HepG2 (cell line): ENCODE measurements around the gene NAA25. TPM values are rescaled to one million over a fixed set of nuclear protein-coding genes. Genes with fewer than 3 reads are reported as not detected.
A peak's percentile ranks its signal among the peaks of the same experiment; 100 is the strongest.

Experiments used
- DNMT3B ChIP-seq: conservative IDR thresholded peaks from 2 replicates; pipeline ENCODE4 v1.6.1; 2016; ENCODE audit warnings: missing biosample characterization, control low read depth
- FOXK1 ChIP-seq: sonication (generic); formaldehyde crosslinking; IDR thresholded peaks from 2 replicates; pipeline ENCODE4 v1.4.0; 2020; ENCODE audit warnings: low read depth, missing genetic modification reagents, borderline replicate concordance
- HNRNPLL ChIP-seq: fragments of 200-400 bp; formaldehyde crosslinking; IDR thresholded peaks from 2 replicates; pipeline ENCODE4 v1.6.1; 2017; ENCODE audit warnings: mild to moderate bottlenecking, low read depth, low read length; ENCODE audit not compliant: poor library complexity, severe bottlenecking
- MXD4 ChIP-seq: IDR thresholded peaks from 2 replicates; pipeline ENCODE4 v1.6.1; 2016; ENCODE audit warnings: mild to moderate bottlenecking, missing biosample characterization, missing genetic modification reagents
- NR2F6 ChIP-seq, 2 experiments: IDR thresholded peaks; 2 replicates each; pipeline ENCODE4 v1.6.1; 2016; ENCODE audit warnings: antibody characterized with exemption in 1 of 2, mild to moderate bottlenecking in 1 of 2
- NRL ChIP-seq: sonication (generic); formaldehyde crosslinking; IDR thresholded peaks from 2 replicates; pipeline ENCODE4 v1.5.0; 2020; ENCODE audit warnings: missing genetic modification reagents, mild to moderate bottlenecking, moderate library complexity, borderline replicate concordance
- RCOR2 ChIP-seq: IDR thresholded peaks from 2 replicates; pipeline ENCODE4 v1.6.1; 2016; ENCODE audit warnings: missing biosample characterization, missing genetic modification reagents
- SALL1 ChIP-seq: sonication (generic); formaldehyde crosslinking; IDR thresholded peaks from 2 replicates; pipeline ENCODE4 v1.8.0; 2022; ENCODE audit warnings: mild to moderate bottlenecking, missing genetic modification reagents
- TOE1 ChIP-seq: sonication (generic); formaldehyde crosslinking; IDR thresholded peaks from 2 replicates; pipeline ENCODE4 v1.4.0; 2020; ENCODE audit warnings: mild to moderate bottlenecking, missing genetic modification reagents
- TSC22D2 ChIP-seq: sonication (generic); formaldehyde crosslinking; IDR thresholded peaks from 2 replicates; pipeline ENCODE4 v1.5.1; 2020; ENCODE audit warnings: missing genetic modification reagents, mild to moderate bottlenecking, borderline replicate concordance
- YEATS2 ChIP-seq: sonication (generic); formaldehyde crosslinking; IDR thresholded peaks from 2 replicates; pipeline ENCODE4 v1.4.0; 2020; ENCODE audit warnings: missing genetic modification reagents, borderline replicate concordance
- YY1 ChIP-seq: IDR thresholded peaks from 2 replicates; pipeline ENCODE4 v1.6.1; 2011; ENCODE audit warnings: low read length, low read depth, moderate library complexity, mild to moderate bottlenecking; ENCODE audit not compliant: insufficient read depth, insufficient replicate concordance
- ZC3H4 ChIP-seq: sonication (generic); formaldehyde crosslinking; IDR thresholded peaks from 2 replicates; pipeline ENCODE4 v1.4.0; 2020; ENCODE audit warnings: missing genetic modification reagents, borderline replicate concordance
- ZNF138 ChIP-seq: sonication (generic); formaldehyde crosslinking; IDR thresholded peaks from 2 replicates; pipeline ENCODE4 v1.5.0; 2020; ENCODE audit warnings: mild to moderate bottlenecking, low read depth, missing genetic modification reagents
- ZNF224 ChIP-seq: sonication (generic); formaldehyde crosslinking; IDR thresholded peaks from 2 replicates; pipeline ENCODE4 v1.5.0; 2020; ENCODE audit warnings: mild to moderate bottlenecking, missing genetic modification reagents
- ZNF367 ChIP-seq: sonication (generic); formaldehyde crosslinking; IDR thresholded peaks from 2 replicates; pipeline ENCODE4 v1.4.0; 2020; ENCODE audit warnings: missing genetic modification reagents, borderline replicate concordance
- ZNF460 ChIP-seq: sonication (generic); formaldehyde crosslinking; IDR thresholded peaks from 2 replicates; pipeline ENCODE4 v1.5.1; 2020; ENCODE audit warnings: missing genetic modification reagents, mild to moderate bottlenecking, borderline replicate concordance
- ZNF839 ChIP-seq: sonication (generic); formaldehyde crosslinking; IDR thresholded peaks from 2 replicates; pipeline ENCODE4 v1.4.0; 2020; ENCODE audit warnings: missing genetic modification reagents, mild to moderate bottlenecking, borderline replicate concordance
- ZNF841 ChIP-seq: sonication (generic); formaldehyde crosslinking; IDR thresholded peaks from 2 replicates; pipeline ENCODE4 v1.8.1; 2023; ENCODE audit warnings: missing genetic modification reagents, borderline replicate concordance
- polyA plus RNA-seq, 8 experiments: library from polyadenylated mRNA; depleted of rRNA in 3 of 8; stranded (reverse) in 7 of 8; unstranded in 1 of 8; fragments of >200 nt; fragmentation: Illumina TruSeq in 4 of 8; extraction: Trizol in 4 of 8; gene quantifications; 2 replicates each; pipeline versions ENCODE4 v1.2.1 to v1.2.3, GENCODE V29; 2011 to 2016; ENCODE audit warnings: low read depth in 4 of 8, missing spikeins in 1 of 8, mixed read lengths in 1 of 8; ENCODE audit not compliant: insufficient read depth in 1 of 8
- total RNA-seq, 5 experiments: library from RNA; depleted of rRNA; stranded (reverse); fragments of >200 nt; fragmentation: Illumina TruSeq; extraction: Trizol; gene quantifications; 2 replicates each; pipeline ENCODE4 v1.2.3, GENCODE V29; 2016; ENCODE audit warnings: low read depth in 1 of 5
- TF ChIP-seq, protein P1 (sequence below): sonication (generic); formaldehyde crosslinking; IDR thresholded peaks from 2 replicates; pipeline ENCODE4 v1.4.0; 2020; ENCODE audit warnings: mild to moderate bottlenecking, missing genetic modification reagents, borderline replicate concordance
- TF ChIP-seq, protein P2 (sequence below): conservative IDR thresholded peaks from 2 replicates; pipeline ENCODE4 v1.6.1; 2018; ENCODE audit warnings: missing genetic modification reagents
- TF ChIP-seq, protein P3 (sequence below): sonication (generic); formaldehyde crosslinking; IDR thresholded peaks from 2 replicates; pipeline ENCODE4 v1.8.1; 2022; ENCODE audit warnings: mild to moderate bottlenecking, missing genetic modification reagents

The NAA25 gene
- total and polyA plus RNA-seq, 2 of the 13 experiments (the other 11 are each of a cell fraction or from before 2014, with no cell fraction given), result 11.4 to 32.0 TPM

DNA sequence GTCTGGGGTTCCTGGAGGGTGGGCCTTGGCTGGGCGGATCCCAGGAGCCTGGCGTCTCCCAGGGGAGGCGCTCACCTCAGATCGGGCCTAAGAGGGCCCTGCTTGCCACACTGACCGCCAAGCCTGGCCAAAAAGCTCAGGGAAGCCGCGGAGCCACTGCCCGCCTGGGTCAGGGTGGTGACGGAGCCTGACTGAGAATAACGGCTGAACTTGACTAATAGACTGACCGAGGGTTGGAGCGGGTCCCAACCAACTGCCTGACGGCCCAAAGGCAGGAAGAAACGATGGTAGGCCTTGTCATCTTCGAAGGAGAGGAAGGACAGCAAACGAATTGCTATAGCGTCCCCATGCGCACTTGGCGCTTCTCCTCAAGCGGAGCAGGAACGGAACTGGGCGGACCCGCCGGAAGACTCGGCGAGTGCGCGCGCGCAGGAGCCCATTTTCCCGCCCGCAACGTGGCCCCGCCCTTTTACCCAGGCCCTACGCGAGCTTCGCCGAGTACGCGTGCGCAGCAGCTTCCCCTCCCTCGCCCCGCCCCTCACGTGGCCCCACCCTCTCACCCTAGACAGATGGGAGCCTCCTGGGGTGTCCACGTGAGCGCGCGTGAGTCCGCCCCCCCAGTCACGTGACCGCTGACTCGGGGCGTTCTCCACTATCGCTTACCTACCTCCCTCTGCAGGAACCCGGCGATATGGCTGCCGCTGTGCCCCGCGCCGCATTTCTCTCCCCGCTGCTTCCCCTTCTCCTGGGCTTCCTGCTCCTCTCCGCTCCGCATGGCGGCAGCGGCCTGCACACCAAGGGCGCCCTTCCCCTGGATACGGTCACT lies 95.6 kb downstream of the NAA25 start, which contains the start of the genes ERP29 and TMEM116 (continued):
- TF ChIP-seq, protein P1, sequence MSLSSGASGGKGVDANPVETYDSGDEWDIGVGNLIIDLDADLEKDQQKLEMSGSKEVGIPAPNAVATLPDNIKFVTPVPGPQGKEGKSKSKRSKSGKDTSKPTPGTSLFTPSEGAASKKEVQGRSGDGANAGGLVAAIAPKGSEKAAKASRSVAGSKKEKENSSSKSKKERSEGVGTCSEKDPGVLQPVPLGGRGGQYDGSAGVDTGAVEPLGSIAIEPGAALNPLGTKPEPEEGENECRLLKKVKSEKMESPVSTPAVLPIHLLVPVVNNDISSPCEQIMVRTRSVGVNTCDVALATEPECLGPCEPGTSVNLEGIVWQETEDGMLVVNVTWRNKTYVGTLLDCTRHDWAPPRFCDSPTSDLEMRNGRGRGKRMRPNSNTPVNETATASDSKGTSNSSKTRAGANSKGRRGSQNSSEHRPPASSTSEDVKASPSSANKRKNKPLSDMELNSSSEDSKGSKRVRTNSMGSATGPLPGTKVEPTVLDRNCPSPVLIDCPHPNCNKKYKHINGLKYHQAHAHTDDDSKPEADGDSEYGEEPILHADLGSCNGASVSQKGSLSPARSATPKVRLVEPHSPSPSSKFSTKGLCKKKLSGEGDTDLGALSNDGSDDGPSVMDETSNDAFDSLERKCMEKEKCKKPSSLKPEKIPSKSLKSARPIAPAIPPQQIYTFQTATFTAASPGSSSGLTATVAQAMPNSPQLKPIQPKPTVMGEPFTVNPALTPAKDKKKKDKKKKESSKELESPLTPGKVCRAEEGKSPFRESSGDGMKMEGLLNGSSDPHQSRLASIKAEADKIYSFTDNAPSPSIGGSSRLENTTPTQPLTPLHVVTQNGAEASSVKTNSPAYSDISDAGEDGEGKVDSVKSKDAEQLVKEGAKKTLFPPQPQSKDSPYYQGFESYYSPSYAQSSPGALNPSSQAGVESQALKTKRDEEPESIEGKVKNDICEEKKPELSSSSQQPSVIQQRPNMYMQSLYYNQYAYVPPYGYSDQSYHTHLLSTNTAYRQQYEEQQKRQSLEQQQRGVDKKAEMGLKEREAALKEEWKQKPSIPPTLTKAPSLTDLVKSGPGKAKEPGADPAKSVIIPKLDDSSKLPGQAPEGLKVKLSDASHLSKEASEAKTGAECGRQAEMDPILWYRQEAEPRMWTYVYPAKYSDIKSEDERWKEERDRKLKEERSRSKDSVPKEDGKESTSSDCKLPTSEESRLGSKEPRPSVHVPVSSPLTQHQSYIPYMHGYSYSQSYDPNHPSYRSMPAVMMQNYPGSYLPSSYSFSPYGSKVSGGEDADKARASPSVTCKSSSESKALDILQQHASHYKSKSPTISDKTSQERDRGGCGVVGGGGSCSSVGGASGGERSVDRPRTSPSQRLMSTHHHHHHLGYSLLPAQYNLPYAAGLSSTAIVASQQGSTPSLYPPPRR (CRISPR knock-in tag), result peak; percentile 60; the same call in 1 of the 2 replicates
- TF ChIP-seq YY1, result peak; percentile 85
- TF ChIP-seq ZNF138 (CRISPR knock-in tag), result 0 out of 2 replicates have a peak, but pooled peaks have one; percentile 81
- TF ChIP-seq ZNF841, result no peak
- TF ChIP-seq RCOR2 (CRISPR knock-in tag), result 0 out of 2 replicates have a peak, but pooled peaks have one; percentile 4
- peak; percentile 99 for TF ChIP-seq HNRNPLL
- TF ChIP-seq, protein P2, sequence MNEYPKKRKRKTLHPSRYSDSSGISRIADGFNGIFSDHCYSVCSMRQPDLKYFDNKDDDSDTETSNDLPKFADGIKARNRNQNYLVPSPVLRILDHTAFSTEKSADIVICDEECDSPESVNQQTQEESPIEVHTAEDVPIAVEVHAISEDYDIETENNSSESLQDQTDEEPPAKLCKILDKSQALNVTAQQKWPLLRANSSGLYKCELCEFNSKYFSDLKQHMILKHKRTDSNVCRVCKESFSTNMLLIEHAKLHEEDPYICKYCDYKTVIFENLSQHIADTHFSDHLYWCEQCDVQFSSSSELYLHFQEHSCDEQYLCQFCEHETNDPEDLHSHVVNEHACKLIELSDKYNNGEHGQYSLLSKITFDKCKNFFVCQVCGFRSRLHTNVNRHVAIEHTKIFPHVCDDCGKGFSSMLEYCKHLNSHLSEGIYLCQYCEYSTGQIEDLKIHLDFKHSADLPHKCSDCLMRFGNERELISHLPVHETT, result no peak; the same call in none of the 2 replicates
- TF ChIP-seq, protein P3, sequence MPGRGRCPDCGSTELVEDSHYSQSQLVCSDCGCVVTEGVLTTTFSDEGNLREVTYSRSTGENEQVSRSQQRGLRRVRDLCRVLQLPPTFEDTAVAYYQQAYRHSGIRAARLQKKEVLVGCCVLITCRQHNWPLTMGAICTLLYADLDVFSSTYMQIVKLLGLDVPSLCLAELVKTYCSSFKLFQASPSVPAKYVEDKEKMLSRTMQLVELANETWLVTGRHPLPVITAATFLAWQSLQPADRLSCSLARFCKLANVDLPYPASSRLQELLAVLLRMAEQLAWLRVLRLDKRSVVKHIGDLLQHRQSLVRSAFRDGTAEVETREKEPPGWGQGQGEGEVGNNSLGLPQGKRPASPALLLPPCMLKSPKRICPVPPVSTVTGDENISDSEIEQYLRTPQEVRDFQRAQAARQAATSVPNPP (CRISPR knock-in tag), result peak; percentile 91
- peak; percentile 5; the same call in 1 of the 2 replicates for TF ChIP-seq TOE1
- peak; percentile 83 for TF ChIP-seq YEATS2 (CRISPR knock-in tag)
- no peak; the same call in none of the 2 replicates for TF ChIP-seq ZC3H4 (CRISPR knock-in tag)
- TF ChIP-seq TSC22D2 (CRISPR knock-in tag), result no peak
- peak; percentile 58 for TF ChIP-seq ZNF224 (CRISPR knock-in tag)
- TF ChIP-seq ZNF367 (CRISPR knock-in tag), result no peak
- no peak; the same call in 1 of the 2 replicates for TF ChIP-seq ZNF839 (CRISPR knock-in tag)
- TF ChIP-seq ZNF460 (CRISPR knock-in tag), result peak; percentile 45; the same call in 1 of the 2 replicates
- peak; percentile 31 for TF ChIP-seq MXD4
- peak; percentile 55 for TF ChIP-seq NRL (CRISPR knock-in tag)
- peak; percentile 20; the same call in 1 of the 2 replicates for TF ChIP-seq DNMT3B (CRISPR knock-in tag)
- TF ChIP-seq FOXK1, result peak; percentile 42; the same call in 1 of the 2 replicates
- no peak for TF ChIP-seq NR2F6 (IDR thresholded peaks at IDR 0.05)
- TF ChIP-seq NR2F6 (CRISPR knock-in tag; IDR thresholded peaks at IDR 0.05), result peak; percentile 4; the same call in 1 of the 2 replicates
- TF ChIP-seq SALL1, result peak; percentile 61
